H1 (cell line): Measurements from ENCODE around the gene NPC2. TPM values are rescaled to one million over a fixed set of nuclear protein-coding genes. Genes with fewer than 3 reads are reported as not detected.
"Not testable (repeated sequence)": the region's sequence is repeated elsewhere in the genome, so short reads cannot be mapped to it uniquely, and the experiment has no call there.

Source experiments
- CTCF ChIA-PET: fragments of 300-600 bp; sonication (Branson Sonifier 250); formaldehyde crosslinking; loops from one replicate; lab custom pipeline; 2021; ENCODE audit not compliant: partially characterized antibody; lab: Charles Lee
- POLR2A ChIA-PET: fragments of 300-600 bp; sonication (Branson Sonifier 250); formaldehyde crosslinking; loops from one replicate; lab custom pipeline; 2021; ENCODE audit warnings: inconsistent platforms; ENCODE audit not compliant: partially characterized antibody; lab: Charles Lee
- DNase-seq, 2 experiments: peaks; one replicate each; pipeline versions ENCODE4 v3.0.0 to v3.0.0-alpha.2; 2010 to 2022; ENCODE audit warnings: low spot score in 2 of 2, low read depth in 1 of 2, mixed read lengths in 1 of 2
- FAIRE-seq: peaks from 2 replicates; lab custom pipeline; 2011; peaks lifted over from hg19 to GRCh38; lab: Jason Lieb, UNC
- H2AFZ ChIP-seq: 2 replicates; pipeline ENCODE4 v1.8.1; 2012; ENCODE audit warnings: low read length, inconsistent platforms
- H2AK5ac ChIP-seq: 2 replicates; pipeline ENCODE4 v1.6.1; 2013; ENCODE audit warnings: low read depth, low read length
- H2BK120ac ChIP-seq: replicated peaks from 2 replicates; pipeline ENCODE3; 2013; ENCODE audit warnings: low read depth, low read length, inconsistent platforms
- H2BK12ac ChIP-seq: 2 replicates; pipeline ENCODE4 v1.6.1; 2013; ENCODE audit warnings: low read depth, low read length
- H2BK15ac ChIP-seq: 2 replicates; pipeline ENCODE4 v1.6.1; 2013; ENCODE audit warnings: low read length
- H2BK20ac ChIP-seq: 2 replicates; pipeline ENCODE4 v1.6.1; 2013; ENCODE audit warnings: low read length
- H2BK5ac ChIP-seq: 2 replicates; pipeline ENCODE4 v1.6.1; 2013; ENCODE audit warnings: low read depth, low read length
- H3K14ac ChIP-seq: 2 replicates; pipeline ENCODE4 v1.6.1; 2013; ENCODE audit warnings: inconsistent platforms; ENCODE audit not compliant: insufficient read length
- H3K18ac ChIP-seq: 2 replicates; pipeline ENCODE4 v1.6.1; 2013; ENCODE audit warnings: low read length; ENCODE audit errors: extremely low read depth
- H3K23ac ChIP-seq: 2 replicates; pipeline ENCODE4 v1.6.1; 2013; ENCODE audit warnings: inconsistent platforms; ENCODE audit not compliant: insufficient read length
- H3K23me2 ChIP-seq: 2 replicates; pipeline ENCODE4 v1.6.1; 2013; ENCODE audit warnings: low read depth, low read length
- H3K27ac ChIP-seq: 2 replicates; pipeline ENCODE4 v1.6.1; 2011; ENCODE audit warnings: low read depth, low read length, inconsistent platforms
- H3K27me3 ChIP-seq, 4 experiments: replicated peaks in 1 of 4; 1 replicate in 1 of 4; 2 replicates in 3 of 4; pipeline versions ENCODE4 v1.6.1 to v1.8.1; 2011 to 2013; ENCODE audit warnings: low read length in 3 of 4, mild to moderate bottlenecking in 3 of 4, inconsistent platforms in 2 of 4, mixed read lengths in 2 of 4, moderate library complexity in 1 of 4; ENCODE audit not compliant: control insufficient read depth in 3 of 4, insufficient read depth in 3 of 4; ENCODE audit errors: extremely low read depth in 1 of 4
- H3K36me3 ChIP-seq, 4 experiments: 2 replicates each; pipeline versions ENCODE4 v1.6.1 to v1.8.1; 2011 to 2013; ENCODE audit warnings: mild to moderate bottlenecking in 4 of 4, low read length in 3 of 4, moderate library complexity in 2 of 4, control low read depth in 1 of 4, inconsistent platforms in 1 of 4; ENCODE audit not compliant: insufficient read depth in 4 of 4, control insufficient read depth in 2 of 4
- H3K4ac ChIP-seq: replicated peaks from 2 replicates; pipeline ENCODE3; 2013; ENCODE audit warnings: low read length, low read depth, mixed read lengths, inconsistent platforms; ENCODE audit not compliant: insufficient read length
- H3K4me1 ChIP-seq, 4 experiments: replicated peaks in 1 of 4; 1 replicate in 1 of 4; 2 replicates in 3 of 4; pipeline versions ENCODE4 v1.6.1 to v1.8.1; 2011 to 2013; ENCODE audit warnings: low read length in 3 of 4, inconsistent platforms in 2 of 4, mixed read lengths in 1 of 4; ENCODE audit not compliant: insufficient read depth in 4 of 4, control insufficient read depth in 3 of 4
- H3K4me2 ChIP-seq, 2 experiments: 2 replicates each; pipeline versions ENCODE4 v1.6.1 to v1.8.1; 2011 to 2013; ENCODE audit warnings: low read depth in 2 of 2, low read length in 2 of 2, control low read depth in 1 of 2, inconsistent platforms in 1 of 2, mild to moderate bottlenecking in 1 of 2; ENCODE audit not compliant: insufficient read depth in 1 of 2
- H3K4me3 ChIP-seq, 4 experiments: fragments of 200-600, 300-600 bp in 1 of 4; sonication (generic), shearing (Covaris generic), sonication (Bioruptor Twin) in 1 of 4; 2 replicates each; pipeline versions ENCODE4 v1.5.1 to v1.8.1; 2011 to 2016; ENCODE audit warnings: low read length in 4 of 4, low read depth in 3 of 4, control low read depth in 2 of 4, inconsistent platforms in 2 of 4, mild to moderate bottlenecking in 2 of 4, mixed read lengths in 1 of 4, moderate library complexity in 1 of 4; ENCODE audit not compliant: insufficient read depth in 2 of 4; ENCODE audit errors: extremely low read depth in 1 of 4
- H3K56ac ChIP-seq: replicated peaks from 2 replicates; pipeline ENCODE3; 2013; ENCODE audit warnings: low read depth, mild to moderate bottlenecking, mixed read lengths, low read length, inconsistent platforms; ENCODE audit not compliant: insufficient read length
- H3K79me1 ChIP-seq: 2 replicates; pipeline ENCODE4 v1.6.1; 2013; ENCODE audit warnings: low read depth, low read length, control low read depth
- H3K79me2 ChIP-seq, 2 experiments: 2 replicates each; pipeline versions ENCODE4 v1.6.1 to v1.8.1; 2012 to 2013; ENCODE audit warnings: low read length in 2 of 2, mild to moderate bottlenecking in 2 of 2, inconsistent platforms in 1 of 2; ENCODE audit not compliant: insufficient read depth in 2 of 2, control insufficient read depth in 1 of 2
- H3K9ac ChIP-seq, 4 experiments: replicated peaks in 1 of 4; 1 replicate in 1 of 4; 2 replicates in 3 of 4; pipeline versions ENCODE4 v1.6.1 to v1.8.1; 2011 to 2013; ENCODE audit warnings: low read depth in 3 of 4, low read length in 3 of 4, control low read depth in 2 of 4, mild to moderate bottlenecking in 2 of 4, moderate library complexity in 2 of 4, inconsistent platforms in 1 of 4; ENCODE audit errors: extremely low read depth in 1 of 4
- H3K9me3 ChIP-seq, 2 experiments: 2 replicates each; pipeline versions ENCODE4 v1.6.1 to v1.8.1; 2012 to 2013; ENCODE audit warnings: mild to moderate bottlenecking in 2 of 2, moderate library complexity in 2 of 2, control low read depth in 1 of 2, inconsistent platforms in 1 of 2, low read depth in 1 of 2, low read length in 1 of 2, mixed read lengths in 1 of 2; ENCODE audit not compliant: insufficient read depth in 2 of 2
- H4K20me1 ChIP-seq, 2 experiments: replicated peaks in 1 of 2; 2 replicates each; pipeline versions ENCODE3 to v1.8.1; 2011 to 2013; ENCODE audit warnings: inconsistent platforms in 2 of 2, low read length in 2 of 2, mild to moderate bottlenecking in 1 of 2; ENCODE audit not compliant: insufficient read depth in 2 of 2, control insufficient read depth in 1 of 2
- H4K5ac ChIP-seq: 2 replicates; pipeline ENCODE4 v1.6.1; 2013; ENCODE audit warnings: low read length, low read depth, mixed read lengths, inconsistent platforms; ENCODE audit not compliant: insufficient read length
- H4K8ac ChIP-seq: 2 replicates; pipeline ENCODE4 v1.8.0; 2013; ENCODE audit warnings: mild to moderate bottlenecking, moderate library complexity, low read length, inconsistent platforms; ENCODE audit not compliant: insufficient read depth; ENCODE audit errors: extremely low read depth
- H4K91ac ChIP-seq: replicated peaks from 2 replicates; pipeline ENCODE3; 2013; ENCODE audit warnings: low read length, mixed read lengths, inconsistent platforms; ENCODE audit not compliant: insufficient read length
- CBX5 ChIP-seq: fragments of 300-800, 300-1000 bp; sonication (generic); IDR thresholded peaks from 2 replicates; pipeline ENCODE4 v1.7.1; 2016; ENCODE audit warnings: antibody characterized with exemption, low read length, low read depth
- CHD1 ChIP-seq: IDR thresholded peaks from 2 replicates; pipeline ENCODE4 v1.6.1; 2012; ENCODE audit warnings: low read depth, low read length, improper control_type of control experiment
- CTCF ChIP-seq, 3 experiments: IDR thresholded peaks; 1 replicate in 2 of 3; 2 replicates in 1 of 3; pipeline versions ENCODE4 v1.5.1 to v1.6.1; 2011; ENCODE audit warnings: low read length in 3 of 3, mild to moderate bottlenecking in 3 of 3, inconsistent platforms in 2 of 3, low read depth in 1 of 3, moderate library complexity in 1 of 3; ENCODE audit not compliant: insufficient read depth in 1 of 3; ENCODE audit errors: control extremely low read depth in 1 of 3
- GABPA ChIP-seq: IDR thresholded peaks from 2 replicates; pipeline ENCODE4 v1.6.1; 2011; ENCODE audit warnings: mild to moderate bottlenecking, low read length, moderate library complexity, borderline replicate concordance; ENCODE audit not compliant: insufficient read depth
- GTF2F1 ChIP-seq: IDR thresholded peaks from 2 replicates; pipeline ENCODE4 v1.6.1; 2012; ENCODE audit warnings: low read depth, low read length, improper control_type of control experiment, borderline replicate concordance
- TAF7 ChIP-seq: optimal IDR thresholded peaks from 2 replicates; pipeline ENCODE3; 2011; ENCODE audit warnings: low read depth, mild to moderate bottlenecking, inconsistent platforms, low read length, moderate library complexity, borderline replicate concordance
- WGBS, 2 experiments: shearing (Covaris generic) in 1 of 2; methylation state at CpG; one replicate each; pipeline versions ENCODE4 v1.1.6 to v1.1.7; 2013 to 2015; ENCODE audit warnings: low lambda C conversion rate in 2 of 2, mixed read lengths in 2 of 2, inconsistent platforms in 1 of 2, low coverage in 1 of 2, missing lambda C conversion rate in 1 of 2; ENCODE audit not compliant: insufficient replicate concordance in 2 of 2, insufficient coverage in 1 of 2, insufficient read length in 1 of 2; ENCODE audit errors: extremely low coverage in 1 of 2, missing lambda C conversion rate in 1 of 2; 5-methylcytosine and 5-hydroxymethylcytosine counted together
- polyA plus RNA-seq, 7 experiments: library from polyadenylated mRNA; depleted of rRNA in 3 of 7; stranded (reverse) in 5 of 7; unstranded in 2 of 7; fragments of >200 nt in 5 of 7; fragments of 200-250 nt in 2 of 7; gene quantifications; 1 replicate in 5 of 7; 2 replicates in 1 of 7; 4 replicates in 1 of 7; pipeline versions ENCODE4 v1.2.1 to v1.2.3, GENCODE V29; 2011 to 2013; ENCODE audit warnings: missing spikeins in 2 of 7, mixed read lengths in 2 of 7
- total RNA-seq: library from RNA; stranded (reverse); fragmentation: NEBNext Ultra II Directional; extraction: Animal tissue kit (Norgen Biotek cat#: 25700); gene quantifications from 2 replicates; pipeline ENCODE4 v1.2.1, GENCODE V29; 2021

The NPC2 gene
- total and polyA plus RNA-seq, 2 of the 8 experiments (the other 6 are each of a cell fraction or from before 2014, with no cell fraction given), result 178 to 258 TPM

GRCh38 chr14:74456684-74457564 is 36.2 kb downstream of the NPC2 start (continued):
- no peak for TF ChIP-seq CHD1
- TF ChIP-seq CTCF (IDR thresholded peaks at IDR 0.05; ENCODE audit: control extremely low read depth in 1 of 3, insufficient read depth in 1 of 3, low read depth in 1 of 3, low read length in 3 of 3), result no peak
- no peak for TF ChIP-seq GTF2F1
- no peak for TF ChIP-seq CBX5
- TF ChIP-seq GABPA, result no peak
- no peak for TF ChIP-seq TAF7

GRCh38 chr14:74454397-74454796 is 38.7 kb downstream of the NPC2 start:
- H3K14ac ChIP-seq, H3K18ac ChIP-seq, H3K79me1 ChIP-seq, H2BK15ac ChIP-seq, FAIRE-seq, H4K20me1 ChIP-seq, H2AK5ac ChIP-seq, H4K5ac ChIP-seq, H3K27ac ChIP-seq, H2BK12ac ChIP-seq, H2BK5ac ChIP-seq, H4K8ac ChIP-seq, H3K23me2 ChIP-seq, H3K79me2 ChIP-seq, H3K4me3 ChIP-seq, H3K4me1 ChIP-seq, H2AFZ ChIP-seq, H3K27me3 ChIP-seq, H3K23ac ChIP-seq, H3K4me2 ChIP-seq, H3K4ac ChIP-seq, H2BK120ac ChIP-seq, H4K91ac ChIP-seq, H3K56ac ChIP-seq, H3K36me3 ChIP-seq, POLR2A ChIA-PET, H3K9me3 ChIP-seq, H2BK20ac ChIP-seq, H3K9ac ChIP-seq, DNase-seq: not testable (repeated sequence)
- 92% methylated on average over 5 of the region's 5 CpGs; no CpG with 5 or more reads in 1 of the 2 experiments for WGBS, 2 experiments
- CTCF ChIA-PET, result interaction anchor here (1.2 to 18.2 kb wide), 4 partner anchors 16 to 245 kb away, joined by 3 to 181 read pairs (median 3); no protein-coding TSS in a partner anchor
